ENCODE measurements around the gene HUNK.

HUNK gene

DNA sequence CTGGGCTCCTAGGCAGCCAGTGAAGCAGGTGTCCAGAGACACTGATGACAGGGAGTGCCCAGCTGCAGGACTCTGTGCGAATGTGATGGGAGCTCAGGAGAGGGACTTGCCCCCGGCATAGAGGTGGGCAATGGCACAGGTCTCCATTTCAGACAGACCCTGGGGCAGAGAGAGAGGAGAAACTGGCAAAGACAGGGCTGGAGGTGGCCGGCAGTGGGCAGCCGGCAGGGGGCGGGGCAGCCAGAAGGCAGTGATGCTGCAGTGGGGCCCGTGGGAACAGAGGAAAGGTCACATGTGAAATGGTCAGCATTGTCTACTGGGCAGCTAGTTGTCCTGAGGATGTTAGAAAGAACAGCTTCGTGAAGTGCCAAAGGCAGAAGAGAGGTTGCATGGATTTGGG lies 112.6 kb downstream of the HUNK start:
- Histone ChIP-seq H4K20me1 (ENCODE audit: control insufficient read depth, insufficient read depth, low read depth, low read length) (no peaks in the 10 kb centered on the region), H3K36me3 (ENCODE audit: control insufficient read depth, low read length) (peaks cover 5% of the 10 kb centered on the region), H3K4me3 (ENCODE audit: low read length) (no peak overlapping the region), H3K9me2 (replicated peaks; ENCODE audit: control insufficient read depth, low read length) (no peaks in the 10 kb centered on the region), H3K27ac (ENCODE audit: low read depth, low read length) (no peak overlapping the region), H3F3A (ENCODE audit: control insufficient read depth, insufficient read depth) (no peaks in the 10 kb centered on the region), H3K4me2 (ENCODE audit: low read length) (no peak overlapping the region), H3K9me3 (ENCODE audit: control insufficient read depth, insufficient read depth, low read length) (no peaks in the 10 kb centered on the region), H3K79me2 (ENCODE audit: control insufficient read depth, low read length) (no peaks in the 10 kb centered on the region), H3K27me3 (ENCODE audit: control insufficient read depth, low read length) (no peaks in the 10 kb centered on the region), H3K4me1 (ENCODE audit: control insufficient read depth, low read length) (no peaks in the 10 kb centered on the region)
- TF ChIP-seq, protein P1, sequence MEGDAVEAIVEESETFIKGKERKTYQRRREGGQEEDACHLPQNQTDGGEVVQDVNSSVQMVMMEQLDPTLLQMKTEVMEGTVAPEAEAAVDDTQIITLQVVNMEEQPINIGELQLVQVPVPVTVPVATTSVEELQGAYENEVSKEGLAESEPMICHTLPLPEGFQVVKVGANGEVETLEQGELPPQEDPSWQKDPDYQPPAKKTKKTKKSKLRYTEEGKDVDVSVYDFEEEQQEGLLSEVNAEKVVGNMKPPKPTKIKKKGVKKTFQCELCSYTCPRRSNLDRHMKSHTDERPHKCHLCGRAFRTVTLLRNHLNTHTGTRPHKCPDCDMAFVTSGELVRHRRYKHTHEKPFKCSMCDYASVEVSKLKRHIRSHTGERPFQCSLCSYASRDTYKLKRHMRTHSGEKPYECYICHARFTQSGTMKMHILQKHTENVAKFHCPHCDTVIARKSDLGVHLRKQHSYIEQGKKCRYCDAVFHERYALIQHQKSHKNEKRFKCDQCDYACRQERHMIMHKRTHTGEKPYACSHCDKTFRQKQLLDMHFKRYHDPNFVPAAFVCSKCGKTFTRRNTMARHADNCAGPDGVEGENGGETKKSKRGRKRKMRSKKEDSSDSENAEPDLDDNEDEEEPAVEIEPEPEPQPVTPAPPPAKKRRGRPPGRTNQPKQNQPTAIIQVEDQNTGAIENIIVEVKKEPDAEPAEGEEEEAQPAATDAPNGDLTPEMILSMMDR (IDR thresholded peaks at IDR 0.05; ENCODE audit: low read depth, low read length, poor library complexity, severe bottlenecking) = no peak

DNA sequence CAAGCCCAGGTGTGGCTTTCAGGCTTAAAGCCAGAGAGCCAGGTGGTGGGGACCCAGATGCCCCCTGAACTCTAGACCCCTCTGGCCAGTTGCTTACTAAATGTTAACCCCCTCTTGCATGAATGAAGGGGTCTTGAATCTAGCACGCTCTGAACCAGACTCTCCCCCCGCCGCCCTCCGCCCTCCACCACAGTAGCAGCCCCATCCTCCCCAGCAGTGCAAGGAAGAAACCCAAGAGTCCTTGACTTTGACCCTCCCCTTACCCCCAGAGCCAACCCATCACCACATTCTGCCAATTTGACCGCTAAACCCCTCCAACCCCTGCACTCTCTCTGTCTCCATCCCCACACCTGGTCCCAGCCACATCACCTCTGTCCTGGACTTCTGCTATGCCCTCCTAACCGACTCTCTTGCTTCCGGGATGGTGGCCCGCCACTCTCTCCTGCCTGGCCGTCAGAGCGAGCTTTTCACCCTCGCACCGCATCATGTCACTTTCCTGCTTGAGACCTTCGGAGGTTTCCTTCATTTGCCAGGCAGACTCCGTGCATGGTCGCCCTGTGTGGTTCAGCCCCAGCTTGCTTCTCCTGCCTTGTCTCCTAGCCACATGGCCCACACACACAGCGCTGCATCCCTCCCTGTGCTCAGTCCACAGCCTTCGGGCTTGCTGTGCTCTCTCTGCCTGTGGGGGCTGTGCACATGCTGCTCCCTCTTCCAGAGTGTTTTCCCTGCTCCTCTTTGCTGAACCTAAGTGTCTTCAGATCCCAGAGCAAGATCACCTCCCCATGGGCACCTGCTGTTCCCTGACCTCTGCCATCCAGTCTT lies 113.4 kb downstream of the HUNK start:
- no peaks in the 10 kb centered on the region for H3K9me2 ChIP-seq (replicated peaks; ENCODE audit: control insufficient read depth, low read length)
- TF ChIP-seq, protein P1 (IDR thresholded peaks at IDR 0.05; ENCODE audit: low read depth, low read length, poor library complexity, severe bottlenecking) = no peak
- TF ChIP-seq EZH2phosphoT487 (IDR thresholded peaks at IDR 0.05; ENCODE audit: borderline replicate concordance, low read length) = no peak
- no peak overlapping the region for H3K4me3 ChIP-seq (ENCODE audit: low read length)
- peaks cover 5% of the 10 kb centered on the region for H3K36me3 ChIP-seq (ENCODE audit: control insufficient read depth, low read length)
- no peaks in the 10 kb centered on the region for H4K20me1 ChIP-seq (ENCODE audit: control insufficient read depth, insufficient read depth, low read depth, low read length)
- H3F3A ChIP-seq (ENCODE audit: control insufficient read depth, insufficient read depth) = no peaks in the 10 kb centered on the region
- no peaks in the 10 kb centered on the region for H3K4me1 ChIP-seq (ENCODE audit: control insufficient read depth, low read length)
- H3K27ac ChIP-seq (ENCODE audit: low read depth, low read length) = no peak overlapping the region
- no peak overlapping the region for H3K4me2 ChIP-seq (ENCODE audit: low read length)
- no peaks in the 10 kb centered on the region for H3K27me3 ChIP-seq (ENCODE audit: control insufficient read depth, low read length)
- H3K9me3 ChIP-seq (ENCODE audit: control insufficient read depth, insufficient read depth, low read length) = no peaks in the 10 kb centered on the region
- H3K79me2 ChIP-seq (ENCODE audit: control insufficient read depth, low read length) = no peaks in the 10 kb centered on the region

DNA sequence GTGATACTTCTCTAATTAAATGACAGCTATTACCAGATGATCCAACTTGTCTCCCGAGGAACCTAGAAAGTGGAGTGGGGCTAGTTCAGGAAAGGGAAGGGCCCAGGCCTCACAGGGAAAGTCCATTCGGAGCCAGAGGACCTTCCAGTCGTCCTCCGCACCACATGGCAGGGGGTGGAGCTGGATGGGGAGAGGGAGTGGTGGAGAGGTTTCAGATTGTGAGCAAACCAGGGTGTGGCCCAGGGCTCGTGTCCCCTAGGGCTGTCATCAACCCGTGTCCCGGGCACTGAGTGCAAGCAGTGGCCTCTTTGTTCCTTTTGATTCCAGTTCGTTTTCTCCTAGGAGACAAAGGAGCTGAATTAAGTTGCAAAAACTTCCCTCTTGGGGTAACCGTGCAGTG lies 114.9 kb downstream of the HUNK start:
- Histone ChIP-seq H3K4me3 (ENCODE audit: low read length) (no peak overlapping the region), H3K36me3 (ENCODE audit: control insufficient read depth, low read length) (peaks cover 5% of the 10 kb centered on the region), H3K79me2 (ENCODE audit: control insufficient read depth, low read length) (no peaks in the 10 kb centered on the region), H3K4me1 (ENCODE audit: control insufficient read depth, low read length) (no peaks in the 10 kb centered on the region), H3K27me3 (ENCODE audit: control insufficient read depth, low read length) (no peaks in the 10 kb centered on the region), H4K20me1 (ENCODE audit: control insufficient read depth, insufficient read depth, low read depth, low read length) (no peaks in the 10 kb centered on the region), H3K4me2 (ENCODE audit: low read length) (no peak overlapping the region), H3K9me2 (replicated peaks; ENCODE audit: control insufficient read depth, low read length) (no peaks in the 10 kb centered on the region), H3F3A (ENCODE audit: control insufficient read depth, insufficient read depth) (no peaks in the 10 kb centered on the region), H3K27ac (ENCODE audit: low read depth, low read length) (no peak overlapping the region), H3K9me3 (ENCODE audit: control insufficient read depth, insufficient read depth, low read length) (no peaks in the 10 kb centered on the region)
- TF ChIP-seq, protein P1 (IDR thresholded peaks at IDR 0.05; ENCODE audit: low read depth, low read length, poor library complexity, severe bottlenecking) = no peak
- no peak for TF ChIP-seq EZH2phosphoT487 (IDR thresholded peaks at IDR 0.05; ENCODE audit: borderline replicate concordance, low read length)

Data from DOHH2 (cell line).